ENCODE measurements around the gene CCDC57.

The CCDC57 gene

DNA sequence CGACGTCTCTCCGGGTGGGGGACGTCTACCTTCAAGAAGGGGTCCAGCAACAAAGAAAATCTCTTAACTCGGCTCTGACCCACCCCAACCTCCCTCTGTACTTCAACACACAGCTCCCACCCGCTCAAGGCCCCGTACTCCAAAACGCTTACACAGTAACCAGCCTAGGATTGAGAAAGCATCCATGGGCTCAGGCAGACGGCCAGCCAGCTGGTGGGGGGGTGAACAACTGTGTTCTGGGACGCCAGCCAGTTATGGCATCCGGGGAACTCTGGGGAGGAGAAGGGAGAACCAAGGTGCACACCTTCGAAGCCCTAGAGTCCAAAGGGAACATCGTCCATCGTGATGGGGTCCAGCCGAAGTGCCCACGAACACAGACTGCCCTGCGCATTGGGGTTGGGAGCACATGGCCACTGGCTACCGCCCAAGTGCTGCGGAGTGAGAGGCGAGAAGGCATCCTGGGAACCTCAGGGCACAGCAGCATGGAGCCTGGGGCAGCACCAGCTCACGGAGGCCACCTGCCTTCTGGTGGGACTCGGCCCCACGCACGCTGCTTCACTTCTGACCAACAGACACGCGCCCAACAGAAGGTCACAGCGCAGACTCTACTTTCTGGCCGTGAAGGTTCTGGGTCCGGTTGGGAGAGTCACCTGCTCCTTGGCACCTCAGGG, 30.5 kb upstream of the CCDC57 start:
- TF ChIP-seq, protein P1, sequence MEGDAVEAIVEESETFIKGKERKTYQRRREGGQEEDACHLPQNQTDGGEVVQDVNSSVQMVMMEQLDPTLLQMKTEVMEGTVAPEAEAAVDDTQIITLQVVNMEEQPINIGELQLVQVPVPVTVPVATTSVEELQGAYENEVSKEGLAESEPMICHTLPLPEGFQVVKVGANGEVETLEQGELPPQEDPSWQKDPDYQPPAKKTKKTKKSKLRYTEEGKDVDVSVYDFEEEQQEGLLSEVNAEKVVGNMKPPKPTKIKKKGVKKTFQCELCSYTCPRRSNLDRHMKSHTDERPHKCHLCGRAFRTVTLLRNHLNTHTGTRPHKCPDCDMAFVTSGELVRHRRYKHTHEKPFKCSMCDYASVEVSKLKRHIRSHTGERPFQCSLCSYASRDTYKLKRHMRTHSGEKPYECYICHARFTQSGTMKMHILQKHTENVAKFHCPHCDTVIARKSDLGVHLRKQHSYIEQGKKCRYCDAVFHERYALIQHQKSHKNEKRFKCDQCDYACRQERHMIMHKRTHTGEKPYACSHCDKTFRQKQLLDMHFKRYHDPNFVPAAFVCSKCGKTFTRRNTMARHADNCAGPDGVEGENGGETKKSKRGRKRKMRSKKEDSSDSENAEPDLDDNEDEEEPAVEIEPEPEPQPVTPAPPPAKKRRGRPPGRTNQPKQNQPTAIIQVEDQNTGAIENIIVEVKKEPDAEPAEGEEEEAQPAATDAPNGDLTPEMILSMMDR (IDR thresholded peaks at IDR 0.05; ENCODE audit: unreplicated experiment in 3 of 3): no peak
- Mint-ChIP-seq H3K4me1 (peaks cover 52% of the 10 kb centered on the region), H3K27me3 (ENCODE audit: low read depth) (peaks cover 5% of the 10 kb centered on the region), H3K36me3 (ENCODE audit: low read depth) (peaks cover 41% of the 10 kb centered on the region), H3K9me3 (no peaks in the 10 kb centered on the region), H3K27ac (peak overlapping the region; percentile 42 to 90 (median 74)), H3K4me3 (peak overlapping the region in 1 of 3 experiments; percentile 28)

DNA sequence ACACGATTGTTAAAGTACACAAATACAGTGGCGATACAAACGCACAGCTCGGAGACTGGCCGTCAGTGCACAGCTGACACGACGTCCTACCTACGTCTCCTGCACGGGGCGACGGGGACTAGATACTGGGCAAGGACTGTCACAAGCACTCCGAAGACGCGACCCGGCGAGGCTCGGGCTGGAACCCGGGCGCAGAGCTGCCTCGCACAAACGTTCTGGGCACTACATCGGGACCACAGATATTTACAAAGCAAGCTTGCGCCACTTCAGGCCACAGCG, 30.0 kb upstream of the CCDC57 start:
- Mint-ChIP-seq H3K4me1 (peaks cover 52% of the 10 kb centered on the region), H3K27me3 (ENCODE audit: low read depth) (peaks cover 5% of the 10 kb centered on the region), H3K9me3 (no peaks in the 10 kb centered on the region), H3K4me3 (no peak overlapping the region), H3K36me3 (ENCODE audit: low read depth) (peaks cover 37% of the 10 kb centered on the region), H3K27ac (peak overlapping the region; percentile 42 to 90 (median 74))
- TF ChIP-seq, protein P1 (IDR thresholded peaks at IDR 0.05; ENCODE audit: unreplicated experiment in 3 of 3): no peak

DNA sequence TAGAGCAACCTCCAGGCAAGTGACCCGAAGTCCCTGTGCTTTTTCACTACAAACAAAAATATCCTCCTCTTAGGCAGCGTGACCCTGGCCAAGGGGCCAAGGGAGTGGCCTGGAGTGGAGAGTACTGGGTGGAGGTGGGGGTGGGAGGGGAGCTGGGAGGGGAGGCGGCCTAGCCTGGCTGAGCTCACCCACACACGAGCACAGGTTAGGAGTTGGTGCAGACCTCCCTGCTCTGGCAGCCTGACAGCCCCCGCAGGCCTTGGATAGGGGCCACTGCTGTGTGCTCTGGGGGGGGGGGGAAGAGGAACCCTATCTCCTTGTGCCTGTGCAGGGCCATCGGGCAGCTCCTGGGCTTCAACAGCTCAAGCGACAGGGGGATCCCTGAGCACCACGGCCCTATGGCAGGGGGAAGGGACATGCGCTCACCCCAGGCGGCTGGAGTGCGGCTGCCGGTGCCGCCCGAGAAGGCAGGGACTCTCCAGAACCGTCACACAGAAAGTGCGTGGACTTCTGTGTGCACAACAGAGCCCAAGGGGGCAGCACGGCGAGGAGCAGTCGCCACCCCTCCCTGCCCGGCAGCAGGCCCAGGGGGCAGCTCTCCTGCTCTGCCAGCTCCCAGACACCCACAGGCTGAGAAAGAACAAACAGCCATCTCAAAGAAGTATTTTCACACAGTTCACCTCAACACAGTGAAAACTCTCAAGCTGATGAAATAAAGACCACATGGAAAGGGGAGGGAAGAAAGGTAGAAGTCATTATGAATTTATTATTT, 29.5 kb upstream of the CCDC57 start:
- peaks cover 5% of the 10 kb centered on the region for H3K27me3 Mint-ChIP-seq (ENCODE audit: low read depth)
- TF ChIP-seq, protein P1 (IDR thresholded peaks at IDR 0.05; ENCODE audit: unreplicated experiment in 3 of 3): no peak
- peaks cover 36% of the 10 kb centered on the region for H3K36me3 Mint-ChIP-seq (ENCODE audit: low read depth)
- peak overlapping the region; percentile 70 to 90 (median 74) for H3K27ac Mint-ChIP-seq
- no peaks in the 10 kb centered on the region for H3K9me3 Mint-ChIP-seq
- H3K4me3 Mint-ChIP-seq: peak overlapping the region in 1 of 3 experiments; percentile 27
- H3K4me1 Mint-ChIP-seq: peaks cover 55% of the 10 kb centered on the region

DNA sequence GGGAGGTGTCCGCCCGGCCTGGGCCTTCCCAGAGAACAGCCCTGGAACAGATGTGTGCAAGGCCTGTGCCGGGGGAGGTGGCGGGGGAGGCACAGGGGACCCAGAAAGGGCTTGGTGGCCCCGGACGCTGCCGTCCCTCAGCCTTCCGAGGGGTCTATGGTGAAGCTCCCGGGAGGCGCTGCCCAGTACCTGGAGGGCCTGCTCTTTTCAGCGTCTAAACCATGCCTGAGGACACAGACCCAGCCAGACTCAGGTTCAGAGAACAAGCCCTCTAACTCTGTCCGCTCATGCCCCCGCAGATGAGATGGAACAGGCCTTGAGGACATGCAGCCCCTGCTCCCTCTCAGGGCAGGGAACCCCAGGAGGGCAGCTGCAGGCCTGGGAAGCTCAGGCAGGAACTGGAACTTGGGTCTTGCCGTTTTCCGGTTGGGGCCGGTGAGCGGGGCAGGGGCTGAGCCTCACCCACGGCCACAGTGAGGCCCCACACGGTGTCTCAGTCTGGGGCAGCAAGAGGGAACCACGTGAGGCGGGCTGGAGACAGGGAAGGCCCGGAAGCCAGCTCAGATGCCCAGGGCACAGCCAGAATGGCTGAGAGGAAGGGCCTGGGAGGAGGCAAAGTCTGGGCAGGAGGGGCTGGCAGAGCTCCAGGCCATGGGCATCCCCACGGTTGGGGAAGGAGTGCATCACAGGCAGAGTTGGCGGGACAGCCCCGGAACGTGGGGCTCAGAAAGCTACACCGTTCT, 28.7 kb upstream of the CCDC57 start:
- Mint-ChIP-seq H3K9me3 (no peaks in the 10 kb centered on the region), H3K36me3 (ENCODE audit: low read depth) (peaks cover 33% of the 10 kb centered on the region), H3K4me3 (peak overlapping the region in 1 of 3 experiments; percentile 27), H3K4me1 (peaks cover 55% of the 10 kb centered on the region), H3K27ac (peak overlapping the region; percentile 70 to 90 (median 74)), H3K27me3 (ENCODE audit: low read depth) (peaks cover 5% of the 10 kb centered on the region)
- TF ChIP-seq, protein P1 (IDR thresholded peaks at IDR 0.05; ENCODE audit: unreplicated experiment in 3 of 3): no peak

DNA sequence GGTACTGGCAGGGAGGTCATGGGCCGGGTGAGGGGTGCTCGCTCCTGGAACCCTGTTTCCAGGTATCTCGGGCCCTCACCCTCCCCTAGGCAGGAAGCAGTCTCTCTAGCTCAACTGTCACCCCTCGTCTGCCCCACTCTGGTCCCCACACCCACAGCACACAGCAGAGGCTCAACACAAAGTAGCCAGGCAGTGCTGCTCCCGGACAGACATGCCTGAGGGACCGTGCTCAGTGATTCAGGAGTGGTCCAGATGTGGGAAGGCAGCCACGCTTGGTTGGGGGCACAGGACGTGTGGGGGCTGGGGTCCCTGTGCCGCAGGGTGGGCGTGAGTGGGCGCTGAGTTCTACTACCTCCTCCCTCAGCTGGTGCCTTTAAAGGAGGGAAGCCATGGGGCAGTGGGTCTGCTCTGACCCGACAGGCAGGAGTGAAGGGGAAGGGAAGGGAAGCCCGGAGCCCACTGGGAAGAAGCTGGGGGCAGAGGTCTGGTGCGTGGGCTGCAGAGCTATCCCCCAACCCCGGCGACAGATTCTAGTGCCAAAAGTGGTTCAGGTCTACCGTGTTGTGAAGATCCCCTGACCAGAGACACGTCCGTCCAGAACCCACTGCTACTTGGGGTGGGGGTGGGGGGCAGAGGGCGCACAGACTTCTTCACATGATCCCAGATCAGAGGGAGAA, 28.0 kb upstream of the CCDC57 start:
- peaks cover 30% of the 10 kb centered on the region for H3K36me3 Mint-ChIP-seq (ENCODE audit: low read depth)
- H3K27me3 Mint-ChIP-seq (ENCODE audit: low read depth): peaks cover 5% of the 10 kb centered on the region
- TF ChIP-seq, protein P1 (IDR thresholded peaks at IDR 0.05; ENCODE audit: unreplicated experiment in 3 of 3): no peak
- H3K4me3 Mint-ChIP-seq: peak overlapping the region in 2 of 3 experiments; percentile 22 to 52
- H3K27ac Mint-ChIP-seq: peak overlapping the region; percentile 74 to 90 (median 77)
- peaks cover 62% of the 10 kb centered on the region for H3K4me1 Mint-ChIP-seq
- H3K9me3 Mint-ChIP-seq: no peaks in the 10 kb centered on the region

Data from nephron (organoid).